T-helper 2 cell (primary cell): ENCODE measurements around the gene STXBP6.
A peak's percentile ranks its signal among the peaks of the same experiment; 100 is the strongest.
"Not testable (repeated sequence)": the region's sequence is repeated elsewhere in the genome, so short reads cannot be mapped to it uniquely, and the experiment has no call there.

Source experiments
- DNase-seq, 5 experiments: peaks; one replicate each; pipeline versions ENCODE4 v3.0.0 to v3.0.0-alpha.2; 2012 to 2022

STXBP6 gene

DNA sequence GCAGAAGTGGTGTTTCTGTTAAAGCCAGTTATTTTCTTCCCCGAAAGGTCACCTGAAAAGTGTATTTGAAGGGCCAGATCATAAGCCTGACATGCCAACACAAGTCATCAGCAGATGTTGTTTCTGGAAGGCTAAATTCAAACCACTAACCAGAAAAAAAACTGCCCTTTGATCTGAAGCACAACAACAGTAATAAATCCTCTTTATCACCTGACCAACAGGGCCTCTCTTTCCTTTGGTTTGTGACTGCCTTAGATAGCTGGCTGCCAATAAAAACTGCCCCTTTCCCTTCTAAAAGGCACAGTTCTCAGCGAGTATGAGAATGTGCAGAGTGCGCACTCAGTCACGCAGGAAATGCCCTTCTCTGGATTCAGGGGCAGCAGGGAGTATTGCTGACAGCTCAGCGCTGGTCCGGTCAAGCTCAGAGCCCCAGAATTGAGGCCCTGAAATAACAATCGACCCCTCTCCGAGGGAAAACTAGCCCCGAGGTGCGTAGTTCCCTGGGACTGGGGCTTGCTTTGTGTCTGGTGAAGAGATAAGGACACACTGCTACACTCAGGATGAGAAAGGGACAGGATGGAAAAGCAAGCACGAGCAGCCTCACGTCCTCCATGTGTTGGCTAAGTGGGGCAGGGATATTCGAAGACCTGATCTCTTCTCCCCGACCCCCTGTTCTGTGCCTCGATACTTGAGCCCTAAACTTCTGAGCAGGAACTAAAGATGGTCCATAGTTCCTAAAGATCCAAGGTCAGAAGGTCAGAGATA is 231.7 kb downstream of the STXBP6 start:
- no peak for DNase-seq

- DNase-seq: no peak
These were observed 232.5 kb downstream of the STXBP6 start for GRCh38 chr14:24817212-24818057.

DNA sequence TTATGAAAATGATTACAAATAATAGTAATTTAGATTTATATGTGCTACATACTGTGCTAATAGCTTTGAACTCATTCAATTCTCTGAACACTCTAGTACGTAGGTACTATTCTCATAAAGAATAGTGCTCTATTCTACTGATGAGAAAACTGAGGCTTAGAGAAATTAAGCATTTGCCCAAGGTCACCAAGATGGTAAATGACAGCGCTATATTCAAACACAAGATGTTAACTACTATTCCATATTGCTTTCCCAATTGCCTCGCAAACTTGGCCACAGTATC is 233.1 kb downstream of the STXBP6 start:
- DNase-seq: no peak

DNA sequence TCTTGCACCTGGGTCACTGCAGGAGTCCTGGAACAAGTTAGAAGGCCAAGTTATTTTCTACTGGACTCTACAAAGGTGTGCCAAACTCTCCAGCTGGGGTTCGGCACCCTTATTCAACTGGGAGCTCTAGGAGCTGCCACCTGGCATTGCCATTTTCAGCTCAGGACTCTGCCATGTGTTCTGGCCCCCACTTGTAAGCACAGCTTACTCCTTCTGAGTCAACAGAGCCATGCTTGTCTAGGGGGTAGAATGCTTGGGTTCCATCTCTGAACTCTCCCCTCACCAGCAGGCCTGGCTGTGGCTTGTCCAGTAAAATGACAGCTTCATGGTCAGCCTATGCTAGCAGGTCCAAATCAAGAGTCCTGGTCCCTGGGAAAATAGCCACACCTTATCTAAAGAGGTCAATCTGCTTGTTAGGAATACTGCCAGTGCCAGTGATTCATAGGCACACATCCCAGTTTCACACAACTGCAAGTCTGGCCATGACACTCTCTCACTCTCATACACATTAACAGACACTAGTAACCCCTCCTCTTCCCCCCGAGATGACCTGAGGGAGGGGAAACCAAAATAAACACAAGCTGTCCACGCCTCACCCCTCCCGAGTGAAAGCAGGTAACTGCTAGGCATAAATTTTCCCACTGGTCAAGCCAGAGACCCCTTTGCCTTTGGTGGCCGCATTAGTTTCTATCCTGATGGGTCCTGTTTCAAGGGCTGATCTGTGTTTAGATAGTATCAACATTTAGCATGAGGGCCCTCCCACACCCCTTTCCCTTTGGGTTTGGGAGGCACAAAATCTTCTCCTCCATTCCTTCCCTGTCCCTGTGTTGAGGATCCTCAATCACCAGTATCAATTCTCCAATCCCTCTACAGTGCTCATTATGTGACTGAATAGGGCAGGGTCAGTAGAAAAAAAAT is 233.7 kb downstream of the STXBP6 start:
- no peak for DNase-seq

GRCh38 chr14:24815543-24815942 is 234.4 kb downstream of the STXBP6 start:
- no peak for DNase-seq

DNA sequence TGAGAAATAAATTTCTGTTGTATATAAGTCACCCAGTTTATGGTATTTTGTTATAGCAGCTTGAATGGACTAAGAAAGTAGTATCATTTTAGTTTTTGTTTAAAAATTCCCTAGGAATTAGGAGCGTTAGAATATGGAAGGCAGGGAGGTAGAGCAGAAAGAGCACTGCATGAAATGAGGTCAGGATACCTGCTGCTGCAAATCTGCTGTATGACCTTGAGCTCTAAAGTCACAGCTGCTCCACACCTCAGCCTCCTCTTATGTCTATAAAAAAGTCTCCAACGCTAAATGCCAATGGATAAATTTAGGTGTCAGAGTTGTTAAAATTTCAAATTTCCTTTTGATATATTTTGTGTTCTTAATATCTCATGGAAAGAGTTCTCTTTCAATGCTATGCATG is 235.0 kb downstream of the STXBP6 start:
- DNase-seq: no peak

- DNase-seq: no peak
These were observed 235.6 kb downstream of the STXBP6 start for GRCh38 chr14:24814346-24814745.

DNA sequence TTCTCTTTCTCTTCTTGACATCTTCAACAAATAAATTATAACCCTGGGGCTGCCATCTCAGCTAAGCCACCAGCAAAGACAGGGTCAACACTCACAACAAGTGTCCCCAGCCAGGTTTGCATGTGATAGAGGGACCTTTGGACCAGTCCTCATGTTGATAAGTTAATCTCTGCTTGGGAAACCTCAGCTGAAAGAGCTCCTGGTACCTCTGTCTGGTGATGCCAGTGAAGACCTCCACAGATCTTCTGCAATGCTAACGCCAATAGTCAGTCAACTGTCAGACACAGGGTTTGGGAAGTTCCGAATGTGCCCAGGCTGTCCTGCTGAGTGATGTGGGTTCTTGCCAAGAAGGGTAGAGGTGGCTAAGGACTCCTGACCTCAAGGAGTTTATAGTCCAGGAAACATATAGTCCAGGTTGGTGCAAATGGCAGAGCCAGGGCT is 236.1 kb downstream of the STXBP6 start:
- no peak for DNase-seq

GRCh38 chr14:24813089-24813815 is 236.7 kb downstream of the STXBP6 start:
- no peak for DNase-seq

GRCh38 chr14:24809135-24809534 is 240.8 kb downstream of the STXBP6 start:
- no peak for DNase-seq

DNA sequence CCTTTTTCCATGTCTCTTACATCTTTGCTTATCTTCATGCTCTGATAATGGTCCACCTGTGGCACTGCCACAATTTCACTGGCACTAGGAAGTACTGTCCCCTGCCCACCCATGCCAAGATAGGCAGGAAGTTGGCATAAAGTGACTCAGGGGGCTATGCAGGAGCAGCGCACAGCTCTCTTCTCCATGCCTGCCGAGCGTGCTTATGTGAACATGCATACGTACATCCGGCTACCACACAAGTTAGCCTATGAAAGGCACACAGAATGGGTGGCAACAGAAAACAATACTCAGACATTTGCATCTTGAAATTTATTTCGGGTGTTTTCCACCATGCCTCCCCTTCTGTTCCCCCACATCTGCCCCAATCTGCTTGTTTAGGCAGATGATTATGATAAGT is 241.5 kb downstream of the STXBP6 start:
- no peak for DNase-seq

GRCh38 chr14:24806061-24806678 is 243.8 kb downstream of the STXBP6 start:
- DNase-seq: peak in 1 of 5 experiments; percentile 23

- no peak for DNase-seq
These were observed 245.3 kb downstream of the STXBP6 start for GRCh38 chr14:24804552-24805212.

DNA sequence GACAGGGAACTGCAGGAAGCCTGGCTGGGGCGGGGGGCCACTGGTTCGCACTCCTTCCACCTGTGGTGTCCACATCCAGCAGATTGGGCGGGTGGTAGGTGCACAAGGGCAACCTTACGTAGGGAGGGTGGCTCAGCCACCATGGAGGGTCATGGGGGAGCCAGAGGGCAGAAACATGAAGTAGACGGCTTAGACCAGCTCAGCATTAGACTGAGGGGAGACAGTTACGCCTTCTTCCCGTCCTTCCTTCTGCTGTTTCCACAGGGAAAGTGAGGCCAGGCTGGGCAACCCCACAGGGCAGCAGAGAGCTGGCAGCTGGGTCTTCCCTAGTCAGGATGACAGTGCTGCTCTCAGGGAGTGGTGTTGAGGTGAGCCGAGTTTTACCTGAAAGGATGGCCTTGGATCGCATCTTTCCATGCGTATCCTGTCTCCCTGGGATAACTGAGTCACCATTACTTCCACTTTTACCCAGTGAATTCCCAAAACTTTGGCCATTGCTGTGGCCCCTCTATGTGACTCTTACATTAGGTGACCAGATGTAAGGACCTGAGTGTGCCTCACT is 245.9 kb downstream of the STXBP6 start:
- DNase-seq: no peak

DNA sequence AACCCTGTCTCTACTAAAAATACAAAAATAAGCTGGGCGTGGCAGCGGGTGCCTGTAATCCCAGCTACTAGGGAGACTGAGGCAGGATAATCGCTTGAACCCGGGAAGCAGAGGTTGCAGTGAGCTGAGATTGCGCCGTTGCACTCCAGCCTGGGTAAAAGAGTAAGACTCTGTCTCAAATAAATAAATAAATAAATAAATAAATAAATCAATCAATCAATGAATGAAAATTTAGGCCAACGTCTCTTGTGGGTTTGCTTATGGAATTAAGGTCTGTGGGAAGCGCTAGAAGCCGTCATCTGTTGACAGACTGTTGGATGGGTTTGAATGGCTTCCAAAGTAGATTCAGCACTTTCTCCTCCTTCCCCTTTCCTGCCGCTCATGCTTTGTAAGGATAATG is 246.5 kb downstream of the STXBP6 start:
- not testable (repeated sequence) for DNase-seq

DNA sequence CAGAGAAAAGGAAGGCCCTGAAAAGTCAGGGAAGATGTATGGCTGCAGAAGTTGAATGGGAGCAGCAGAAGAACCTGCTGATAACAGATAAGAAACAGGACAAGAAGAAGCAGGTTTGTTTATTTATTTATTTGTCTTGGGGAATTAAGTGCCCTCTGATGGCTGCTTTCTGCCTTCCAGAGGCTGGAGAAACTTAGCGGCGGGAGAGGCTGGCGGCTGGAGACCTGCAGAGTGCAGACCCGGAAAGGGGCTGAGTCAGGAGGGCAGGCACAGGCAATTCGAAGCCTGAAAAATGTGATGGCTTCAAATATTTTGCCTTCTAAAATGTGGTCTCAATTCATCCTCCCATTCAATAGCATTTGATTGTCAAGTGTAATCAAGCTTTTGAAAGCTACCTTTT is 247.7 kb downstream of the STXBP6 start:
- no peak for DNase-seq

DNA sequence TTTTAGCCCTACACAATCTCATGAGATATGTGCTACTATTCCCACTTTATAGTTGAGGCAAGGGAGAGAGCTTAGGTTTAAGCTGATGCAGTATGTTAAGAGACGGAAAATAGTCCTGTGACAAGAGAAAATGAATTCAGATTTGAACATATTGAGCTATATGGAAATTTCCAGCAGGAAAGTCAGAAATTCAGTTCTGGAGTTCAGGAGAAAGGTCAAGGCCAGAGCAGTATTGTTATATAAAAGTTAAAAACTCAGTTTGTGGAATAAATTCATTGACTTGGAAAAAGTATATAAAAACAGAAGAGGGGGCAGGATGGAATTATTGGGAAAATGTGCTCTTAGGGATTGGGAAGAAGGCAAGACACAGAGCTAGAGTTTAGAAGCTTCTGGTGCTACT is 248.9 kb downstream of the STXBP6 start:
- no peak for DNase-seq

DNA sequence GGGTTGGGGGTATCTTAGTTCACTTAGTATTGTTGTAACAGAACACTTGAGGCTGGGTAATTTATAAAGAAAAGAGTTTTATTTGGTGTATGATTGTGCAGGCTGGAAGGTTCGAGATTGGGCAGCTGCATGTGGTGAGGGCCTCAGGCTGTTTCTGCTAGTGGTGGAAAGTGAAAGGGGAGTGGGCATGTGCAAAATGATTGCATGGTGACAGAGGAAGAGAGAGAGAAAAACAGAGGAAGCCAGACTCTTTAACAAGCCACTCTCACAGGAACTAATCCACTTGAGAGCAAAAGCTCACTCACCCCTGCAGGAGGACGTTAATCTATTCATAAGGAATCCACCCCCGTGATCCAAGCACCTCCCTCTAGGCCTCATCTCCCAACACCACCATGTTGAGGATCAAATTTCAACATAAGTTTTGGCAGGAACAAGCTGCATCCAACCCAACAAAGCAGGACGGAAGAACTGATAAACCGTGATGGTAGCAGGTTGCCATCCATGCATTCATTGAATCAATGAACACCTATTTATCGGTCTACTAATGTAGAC is 251.0 kb downstream of the STXBP6 start:
- peak in 1 of 5 experiments; percentile 13 for DNase-seq

DNA sequence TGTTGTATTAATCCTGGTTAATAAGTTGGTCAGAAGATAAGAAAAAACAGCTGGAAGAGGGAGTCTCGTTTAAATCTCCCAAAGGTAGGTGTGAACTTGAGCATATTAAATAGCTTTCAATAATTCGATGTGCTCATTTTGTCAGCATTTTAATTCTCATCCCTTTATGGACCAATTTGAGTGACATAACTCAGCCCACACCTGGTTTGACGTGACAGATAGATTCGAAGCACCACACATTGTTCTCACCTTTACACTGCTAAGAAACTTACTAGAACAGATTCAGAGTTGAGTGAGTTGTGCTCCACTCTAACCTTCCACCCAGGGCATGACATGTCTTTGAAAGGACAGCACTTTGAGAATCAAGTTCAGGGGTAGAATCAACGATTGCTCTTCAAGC is 254.5 kb downstream of the STXBP6 start:
- DNase-seq: no peak

GRCh38 chr14:24794644-24795305 is 255.2 kb downstream of the STXBP6 start:
- no peak for DNase-seq
